ENCODE measurements around the gene USF2.

Gene USF2

GRCh38 chr19:35321291-35321690 lies 52.5 kb downstream of the USF2 start:
- no peak for DNase-seq (ENCODE audit: low spot score)

- no peak for DNase-seq (ENCODE audit: low spot score)
Observed at GRCh38 chr19:35322014-35322413, 53.3 kb downstream of the USF2 start.

- DNase-seq (ENCODE audit: low spot score), result no peak
Observed at GRCh38 chr19:35327642-35328041, 58.9 kb downstream of the USF2 start.

DNA sequence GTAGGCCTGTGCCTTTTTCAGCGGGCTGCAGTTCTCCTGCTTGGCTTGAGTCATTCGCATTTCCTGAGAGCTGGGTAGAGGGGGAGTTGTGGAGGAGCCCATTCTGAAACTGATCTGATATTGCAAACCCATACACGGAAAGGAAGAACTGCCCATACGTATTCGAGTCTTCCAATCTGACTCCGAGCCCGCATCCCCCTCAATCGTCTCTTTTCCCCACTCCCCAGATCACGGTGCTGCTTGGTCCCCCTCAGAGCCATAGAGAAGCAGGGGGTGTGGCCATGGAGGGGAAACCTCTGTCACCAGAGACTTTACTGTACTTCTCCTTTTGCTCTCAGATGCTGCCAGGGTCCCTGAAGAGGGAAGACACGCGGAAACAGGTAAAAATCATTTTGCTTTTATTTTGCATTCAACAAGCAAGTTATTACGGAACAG lies 60.1 kb downstream of the USF2 start, which contains the start of gene CD22:
Gene CD22, plus strand, starts transcription at position 337 of the 435 bp plus-strand sequence. CDS start 2,854 bp downstream, outside the sequence.
- no peak for DNase-seq (ENCODE audit: low spot score)

DNA sequence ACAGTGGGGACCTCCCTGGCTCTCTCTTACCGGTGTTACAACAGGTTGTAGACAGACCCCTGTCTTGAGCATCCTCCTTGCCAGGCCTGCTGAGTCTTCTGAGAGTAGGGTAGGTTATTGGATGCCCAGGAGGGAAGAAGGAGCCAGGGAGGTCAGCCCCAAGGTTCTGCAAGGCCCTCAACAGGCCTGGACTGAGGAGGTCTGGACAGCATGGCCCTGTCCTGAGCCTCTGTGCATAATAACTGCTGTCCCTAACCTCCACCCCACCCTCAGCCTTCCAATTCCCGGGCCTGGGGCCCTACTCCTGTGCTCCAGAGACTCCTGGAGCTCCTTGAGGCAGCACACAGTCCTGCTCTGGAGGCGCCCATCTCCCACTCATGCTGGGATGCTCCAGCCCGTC lies 60.6 kb downstream of the USF2 start:
- DNase-seq (ENCODE audit: low spot score), result no peak
